ENCODE results near the gene EIF4H.

Gene EIF4H

DNA sequence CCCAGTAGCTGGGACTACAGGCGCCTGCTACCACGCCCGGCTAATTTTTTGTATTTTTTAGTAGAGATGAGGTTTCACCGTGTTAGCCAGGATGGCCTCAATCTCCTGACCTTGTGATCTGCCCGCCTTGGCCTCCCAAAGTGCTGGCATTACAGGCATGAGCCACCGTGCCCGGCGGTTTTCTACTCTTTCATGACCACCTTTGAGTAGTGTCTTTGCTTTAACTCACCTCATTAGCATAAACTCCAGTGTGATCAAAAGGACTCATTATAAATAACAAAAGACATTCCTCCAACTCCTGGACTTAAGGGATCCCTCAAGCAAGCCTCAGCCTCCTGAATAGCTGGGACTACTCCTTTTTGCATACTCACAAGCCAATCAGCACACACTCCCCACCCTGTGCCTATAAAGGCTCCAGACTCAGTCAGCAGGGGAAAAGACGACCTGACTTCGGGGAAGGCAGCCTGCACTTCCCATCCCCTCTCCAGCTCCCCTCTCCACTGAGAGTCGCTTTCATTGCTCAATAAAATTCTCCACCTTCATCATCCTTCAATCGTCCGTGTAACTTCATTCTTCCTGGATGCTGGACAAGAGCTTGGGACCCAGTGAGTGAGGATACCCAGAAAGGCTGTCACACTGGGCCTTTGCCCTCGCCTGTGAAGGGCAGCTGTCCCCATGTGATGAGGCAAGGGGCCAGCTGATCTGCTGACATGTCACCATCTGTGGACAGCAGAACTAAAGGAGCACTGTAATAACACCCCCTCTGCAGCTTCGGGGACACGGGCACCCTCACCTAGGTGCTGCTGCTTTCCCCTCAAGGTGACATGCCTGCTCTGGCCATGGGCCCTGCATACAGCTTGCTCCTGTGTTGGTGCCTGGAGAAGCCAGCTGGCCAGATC, 35.0 kb upstream of the EIF4H start:
- no peak overlapping the region for H3K4me3 ChIP-seq (ENCODE audit: low read length)
- TF ChIP-seq, protein P1, sequence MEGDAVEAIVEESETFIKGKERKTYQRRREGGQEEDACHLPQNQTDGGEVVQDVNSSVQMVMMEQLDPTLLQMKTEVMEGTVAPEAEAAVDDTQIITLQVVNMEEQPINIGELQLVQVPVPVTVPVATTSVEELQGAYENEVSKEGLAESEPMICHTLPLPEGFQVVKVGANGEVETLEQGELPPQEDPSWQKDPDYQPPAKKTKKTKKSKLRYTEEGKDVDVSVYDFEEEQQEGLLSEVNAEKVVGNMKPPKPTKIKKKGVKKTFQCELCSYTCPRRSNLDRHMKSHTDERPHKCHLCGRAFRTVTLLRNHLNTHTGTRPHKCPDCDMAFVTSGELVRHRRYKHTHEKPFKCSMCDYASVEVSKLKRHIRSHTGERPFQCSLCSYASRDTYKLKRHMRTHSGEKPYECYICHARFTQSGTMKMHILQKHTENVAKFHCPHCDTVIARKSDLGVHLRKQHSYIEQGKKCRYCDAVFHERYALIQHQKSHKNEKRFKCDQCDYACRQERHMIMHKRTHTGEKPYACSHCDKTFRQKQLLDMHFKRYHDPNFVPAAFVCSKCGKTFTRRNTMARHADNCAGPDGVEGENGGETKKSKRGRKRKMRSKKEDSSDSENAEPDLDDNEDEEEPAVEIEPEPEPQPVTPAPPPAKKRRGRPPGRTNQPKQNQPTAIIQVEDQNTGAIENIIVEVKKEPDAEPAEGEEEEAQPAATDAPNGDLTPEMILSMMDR (conservative IDR thresholded peaks at IDR 0.05; ENCODE audit: low read length): no peak
- no peak for DNase-seq (ENCODE audit: low read depth)

DNA sequence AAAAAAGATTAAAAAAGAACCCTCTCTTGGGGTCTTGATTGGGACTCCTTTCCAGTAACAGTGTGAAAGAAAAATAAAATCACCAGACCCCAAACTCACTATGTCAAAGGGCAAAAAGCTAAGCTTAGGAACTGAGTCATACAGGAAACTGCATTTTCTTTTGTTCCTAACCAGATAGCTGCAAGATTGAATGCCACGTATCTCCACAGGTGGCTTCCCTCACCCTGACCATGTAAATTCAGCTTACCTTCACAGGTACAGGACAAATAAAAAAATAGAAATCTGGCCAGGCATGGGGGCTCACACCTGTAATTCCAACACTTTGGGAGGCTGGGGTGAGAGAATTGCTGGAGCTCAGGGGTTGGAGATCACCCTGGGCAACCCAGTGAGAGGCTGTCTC, 32.5 kb upstream of the EIF4H start:
- TF ChIP-seq, protein P1 (conservative IDR thresholded peaks at IDR 0.05; ENCODE audit: low read length): no peak
- no peak overlapping the region for H3K4me3 ChIP-seq (ENCODE audit: low read length)
- DNase-seq (ENCODE audit: low read depth): no peak

DNA sequence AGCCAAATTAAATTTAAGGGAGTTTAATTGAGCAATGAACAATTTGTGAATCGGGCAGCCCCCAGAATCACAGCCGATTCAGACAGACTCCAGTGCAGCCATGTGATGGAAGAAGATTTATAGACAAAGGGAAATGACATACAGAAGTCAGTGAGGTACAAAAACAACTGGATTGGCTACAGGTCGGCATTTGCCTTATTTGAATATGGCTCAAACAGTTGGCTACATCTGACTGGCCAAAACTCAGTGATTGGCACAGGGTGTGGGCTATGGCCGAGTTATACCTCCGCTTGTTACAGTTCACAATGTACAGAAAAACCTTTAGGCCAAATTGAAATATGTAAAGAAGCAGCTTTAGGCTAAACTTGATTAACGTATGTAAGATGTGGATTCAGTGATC, 30.8 kb upstream of the EIF4H start:
- no peak overlapping the region for H3K4me3 ChIP-seq (ENCODE audit: low read length)
- TF ChIP-seq, protein P1 (conservative IDR thresholded peaks at IDR 0.05; ENCODE audit: low read length): no peak
- no peak for DNase-seq (ENCODE audit: low read depth)

DNA sequence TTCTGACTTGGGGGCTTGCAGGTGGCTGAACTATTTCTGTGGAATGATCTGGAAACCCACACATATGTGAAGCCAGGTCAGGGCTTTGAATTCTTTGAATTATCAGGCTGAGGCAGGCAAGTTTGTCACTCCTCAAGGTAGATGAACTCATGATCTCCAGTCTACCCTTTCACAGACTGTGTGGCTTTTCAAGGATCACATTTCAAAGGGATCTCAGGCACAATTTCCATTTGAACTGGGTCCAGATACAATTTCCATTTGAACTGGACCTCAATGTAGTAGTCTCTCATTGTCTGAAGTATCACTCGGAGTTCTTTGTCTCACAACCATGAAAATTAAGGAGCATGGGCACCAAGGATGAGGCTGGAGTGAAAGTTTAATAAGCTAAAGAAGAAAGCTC, 25.7 kb upstream of the EIF4H start:
- TF ChIP-seq, protein P1 (conservative IDR thresholded peaks at IDR 0.05; ENCODE audit: low read length): no peak
- DNase-seq (ENCODE audit: low read depth): no peak
- no peak overlapping the region for H3K4me3 ChIP-seq (ENCODE audit: low read length)

DNA sequence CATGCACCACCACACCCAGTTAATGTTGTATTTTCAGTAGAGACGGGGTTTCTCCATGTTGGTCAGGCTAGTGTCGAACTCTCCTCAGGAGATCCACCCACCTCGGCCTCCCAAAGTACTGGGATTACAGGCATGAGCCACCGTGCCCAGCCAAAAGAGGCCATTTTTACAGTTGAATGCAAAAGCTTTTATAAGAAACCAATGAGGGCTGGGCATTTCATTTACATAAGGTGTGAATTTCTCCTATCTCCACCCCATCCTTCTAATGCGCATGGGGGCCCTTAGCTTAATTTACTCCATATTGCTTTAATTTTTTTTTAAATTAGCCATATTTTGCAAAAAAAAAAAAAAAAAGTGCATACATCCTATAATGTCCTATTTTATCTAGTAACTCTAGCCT, 25.1 kb upstream of the EIF4H start:
- DNase-seq (ENCODE audit: low read depth): no peak
- no peak overlapping the region for H3K4me3 ChIP-seq (ENCODE audit: low read length)
- TF ChIP-seq, protein P1 (conservative IDR thresholded peaks at IDR 0.05; ENCODE audit: low read length): no peak

DNA sequence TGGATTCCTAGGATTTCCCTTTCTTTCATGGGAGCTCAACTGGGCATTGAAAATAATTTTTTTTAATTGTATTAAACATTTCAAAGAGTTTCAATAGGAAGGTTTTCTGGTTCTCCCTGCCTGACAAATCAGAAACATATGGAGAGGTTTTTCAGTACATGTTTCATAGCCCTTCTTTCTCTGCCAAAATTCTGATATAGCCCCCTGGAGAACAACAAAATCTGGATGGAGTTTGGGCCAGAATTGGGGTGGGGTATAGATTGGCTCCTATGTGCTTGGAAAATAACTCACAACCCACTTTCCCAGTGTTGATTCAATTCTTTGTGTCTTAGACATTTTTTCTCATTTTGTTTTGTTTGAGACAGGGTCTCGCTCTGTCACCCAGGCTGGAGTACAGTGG, 24.6 kb upstream of the EIF4H start:
- peak; percentile 10 for DNase-seq (ENCODE audit: low read depth)
- TF ChIP-seq, protein P1 (conservative IDR thresholded peaks at IDR 0.05; ENCODE audit: low read length): no peak
- no peak overlapping the region for H3K4me3 ChIP-seq (ENCODE audit: low read length)

DNA sequence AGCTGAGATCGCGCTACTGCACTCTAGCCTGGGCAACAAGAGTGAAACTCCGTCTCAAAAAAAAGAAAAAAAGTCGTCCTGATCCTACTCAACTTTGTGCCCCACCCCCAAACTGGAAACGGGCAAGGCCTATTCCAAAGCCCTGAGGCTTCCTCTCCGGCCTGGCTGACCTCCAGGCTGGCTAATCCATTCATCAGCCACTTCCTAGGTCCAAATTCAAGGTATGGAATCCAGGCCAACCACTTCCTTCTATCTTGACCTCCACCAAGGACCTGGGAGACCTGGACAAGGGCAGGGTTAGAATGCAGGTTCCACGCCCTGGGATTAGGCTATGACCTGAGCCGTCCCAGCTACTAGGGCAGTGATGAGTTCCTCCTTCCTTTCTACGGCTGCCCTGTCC, 20.4 kb upstream of the EIF4H start:
- TF ChIP-seq, protein P1 (conservative IDR thresholded peaks at IDR 0.05; ENCODE audit: low read length): no peak
- DNase-seq (ENCODE audit: low read depth): no peak
- H3K4me3 ChIP-seq (ENCODE audit: low read length): no peak overlapping the region
